ENCODE measurements around the gene PCCA. TPM values are rescaled to one million over a fixed set of nuclear protein-coding genes. Genes with fewer than 3 reads are reported as not detected.
"Not testable (repeated sequence)": the region's sequence is repeated elsewhere in the genome, so short reads cannot be mapped to it uniquely, and the experiment has no call there.

PCCA gene
- total and polyA plus RNA-seq, 4 donors, result 8.3 to 71.8 (median 22.8) TPM

DNA sequence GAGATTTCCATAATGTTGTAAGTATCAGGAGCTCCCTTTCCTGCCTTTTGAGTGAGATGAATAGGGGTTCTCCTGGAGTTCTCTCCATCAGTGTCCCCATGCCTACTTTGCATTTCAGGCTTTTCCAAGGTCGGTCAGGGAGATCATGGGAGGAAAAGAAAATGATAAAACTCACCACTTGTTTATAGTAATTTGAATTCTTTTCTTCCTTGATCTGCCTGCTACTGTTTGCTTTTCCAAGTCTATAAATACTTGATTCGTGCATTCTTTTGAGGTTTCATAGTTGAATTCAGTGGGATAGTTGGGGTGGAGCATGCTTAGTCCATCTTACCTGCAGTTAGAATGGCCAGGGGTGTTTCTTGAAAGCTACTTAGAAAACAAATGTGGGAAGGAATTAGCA lies 51.5 kb downstream of the PCCA start:
- Histone ChIP-seq H3K27ac (ENCODE audit: low read depth in 1 of 2, low read length in 1 of 2) (no peak overlapping the region), H3K4me1 (ENCODE audit: control insufficient read depth in 5 of 5, insufficient read depth in 5 of 5, low read length in 5 of 5) (no peaks in the 10 kb centered on the region), H3K27me3 (ENCODE audit: control insufficient read depth in 3 of 3, insufficient read depth in 3 of 3, low read length in 2 of 3) (no peaks in the 10 kb centered on the region), H3K36me3 (ENCODE audit: control insufficient read depth in 4 of 4, insufficient read depth in 4 of 4, low read length in 4 of 4) (peaks cover 0 to 3% (median 0%) of the 10 kb centered on the region in 4 donors), H3K9ac (ENCODE audit: insufficient read depth in 1 of 2, low read length in 2 of 2) (no peak overlapping the region), H3K4me3 (no peak overlapping the region), H3K9me3 (ENCODE audit: control insufficient read depth in 4 of 4, insufficient read depth in 3 of 4, low read length in 3 of 4) (no peaks in the 10 kb centered on the region)
- no peak for DNase-seq
- TF ChIP-seq, protein P1, sequence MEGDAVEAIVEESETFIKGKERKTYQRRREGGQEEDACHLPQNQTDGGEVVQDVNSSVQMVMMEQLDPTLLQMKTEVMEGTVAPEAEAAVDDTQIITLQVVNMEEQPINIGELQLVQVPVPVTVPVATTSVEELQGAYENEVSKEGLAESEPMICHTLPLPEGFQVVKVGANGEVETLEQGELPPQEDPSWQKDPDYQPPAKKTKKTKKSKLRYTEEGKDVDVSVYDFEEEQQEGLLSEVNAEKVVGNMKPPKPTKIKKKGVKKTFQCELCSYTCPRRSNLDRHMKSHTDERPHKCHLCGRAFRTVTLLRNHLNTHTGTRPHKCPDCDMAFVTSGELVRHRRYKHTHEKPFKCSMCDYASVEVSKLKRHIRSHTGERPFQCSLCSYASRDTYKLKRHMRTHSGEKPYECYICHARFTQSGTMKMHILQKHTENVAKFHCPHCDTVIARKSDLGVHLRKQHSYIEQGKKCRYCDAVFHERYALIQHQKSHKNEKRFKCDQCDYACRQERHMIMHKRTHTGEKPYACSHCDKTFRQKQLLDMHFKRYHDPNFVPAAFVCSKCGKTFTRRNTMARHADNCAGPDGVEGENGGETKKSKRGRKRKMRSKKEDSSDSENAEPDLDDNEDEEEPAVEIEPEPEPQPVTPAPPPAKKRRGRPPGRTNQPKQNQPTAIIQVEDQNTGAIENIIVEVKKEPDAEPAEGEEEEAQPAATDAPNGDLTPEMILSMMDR (IDR thresholded peaks at IDR 0.05; ENCODE audit: control extremely low read depth, extremely low read depth), result no peak
- no peak for ATAC-seq (ENCODE audit: insufficient read depth, low FRiP score)
- WGBS, 2 donors, result 72 to 79% methylated on average over 2 of the region's 2 CpGs

DNA sequence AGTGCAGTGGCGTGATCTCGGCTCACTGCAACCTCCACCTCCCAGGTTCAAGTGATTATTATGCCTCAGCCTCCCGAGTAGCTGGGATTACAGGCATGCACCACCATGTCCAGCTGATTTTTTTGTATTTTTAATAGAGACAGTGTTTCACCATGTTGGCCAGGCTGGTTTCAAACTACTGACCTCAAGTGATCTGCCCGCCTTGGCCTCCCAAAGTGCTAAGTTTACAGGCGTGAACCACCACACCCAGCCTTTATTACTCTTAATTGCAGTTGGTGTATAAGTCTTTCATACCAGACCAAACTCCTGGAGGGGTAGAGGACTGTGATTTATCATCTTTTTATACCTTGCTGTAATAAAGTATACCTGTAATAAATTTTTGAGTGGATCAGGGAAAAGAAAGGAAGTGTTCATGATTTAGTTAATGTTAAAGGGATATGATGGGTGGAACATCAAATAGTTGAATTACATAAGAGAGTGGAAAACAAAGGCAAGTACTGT lies 52.6 kb downstream of the PCCA start:
- WGBS, 2 donors, result 88 to 96% methylated on average over 5 of the region's 5 CpGs
- not testable (repeated sequence) for H3K4me3 ChIP-seq; H3K27me3 ChIP-seq (ENCODE audit: control insufficient read depth in 3 of 3, insufficient read depth in 3 of 3, low read length in 2 of 3); H3K9ac ChIP-seq (ENCODE audit: insufficient read depth in 1 of 2, low read length in 2 of 2); DNase-seq; H3K9me3 ChIP-seq (ENCODE audit: control insufficient read depth in 4 of 4, insufficient read depth in 3 of 4, low read length in 3 of 4); H3K27ac ChIP-seq (ENCODE audit: low read depth in 1 of 2, low read length in 1 of 2); H3K4me1 ChIP-seq (ENCODE audit: control insufficient read depth in 5 of 5, insufficient read depth in 5 of 5, low read length in 5 of 5); ATAC-seq (ENCODE audit: insufficient read depth, low FRiP score); H3K36me3 ChIP-seq (ENCODE audit: control insufficient read depth in 4 of 4, insufficient read depth in 4 of 4, low read length in 4 of 4)

DNA sequence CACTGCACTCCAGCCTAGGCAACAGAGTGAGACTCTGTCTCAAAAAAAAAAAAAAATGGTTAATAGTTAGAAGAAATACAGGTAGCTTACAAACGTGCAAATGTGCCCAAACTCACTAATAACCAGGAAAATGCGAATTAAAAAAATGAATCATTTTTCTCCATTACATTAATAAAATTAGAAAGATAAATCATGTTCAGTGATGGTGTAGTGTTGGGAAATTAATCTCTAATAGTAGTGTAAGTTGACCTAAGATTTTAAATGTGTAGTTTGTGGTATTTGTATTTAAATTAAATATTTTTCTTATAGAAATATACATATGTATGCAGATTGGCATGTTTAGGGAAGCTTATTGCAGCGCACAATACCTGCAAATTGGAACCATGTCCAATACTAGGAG lies 57.6 kb downstream of the PCCA start:
- H3K27me3 ChIP-seq (ENCODE audit: control insufficient read depth in 3 of 3, insufficient read depth in 3 of 3, low read length in 2 of 3), result no peaks in the 10 kb centered on the region
- H3K9me3 ChIP-seq (ENCODE audit: control insufficient read depth in 4 of 4, insufficient read depth in 3 of 4, low read length in 3 of 4), result no peaks in the 10 kb centered on the region
- H3K4me1 ChIP-seq (ENCODE audit: control insufficient read depth in 5 of 5, insufficient read depth in 5 of 5, low read length in 5 of 5), result no peaks in the 10 kb centered on the region
- H3K36me3 ChIP-seq (ENCODE audit: control insufficient read depth in 4 of 4, insufficient read depth in 4 of 4, low read length in 4 of 4), result peaks cover 0 to 7% (median 5%) of the 10 kb centered on the region in 4 donors
- WGBS, 2 donors, result 98% methylated on average over 3 of the region's 3 CpGs
- no peak overlapping the region for H3K27ac ChIP-seq (ENCODE audit: low read depth in 1 of 2, low read length in 1 of 2)
- H3K9ac ChIP-seq (ENCODE audit: insufficient read depth in 1 of 2, low read length in 2 of 2), result no peak overlapping the region
- TF ChIP-seq, protein P1 (IDR thresholded peaks at IDR 0.05; ENCODE audit: control extremely low read depth, extremely low read depth), result no peak
- ATAC-seq (ENCODE audit: insufficient read depth, low FRiP score) (no peak), DNase-seq (no peak)
- H3K4me3 ChIP-seq, result no peak overlapping the region

DNA sequence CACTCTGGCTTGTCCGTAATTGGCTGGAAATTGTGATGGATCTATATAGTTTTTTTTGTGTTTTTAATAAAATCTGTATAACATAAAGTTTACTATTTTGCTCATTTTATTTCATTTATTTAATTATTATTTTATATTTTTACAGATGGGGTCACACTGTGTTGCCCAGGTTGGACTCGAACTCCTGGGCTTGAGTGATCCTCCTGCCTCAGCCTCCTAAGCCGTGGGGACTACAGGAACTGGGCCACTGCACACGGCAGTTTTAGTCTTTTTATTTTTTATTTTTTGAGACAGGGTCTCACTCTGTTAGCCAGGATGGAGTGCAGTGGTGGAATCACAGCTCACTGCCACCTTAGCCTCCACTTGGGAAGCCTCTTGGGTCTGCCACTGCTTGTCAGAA lies 58.9 kb downstream of the PCCA start:
- Histone ChIP-seq H3K27ac (ENCODE audit: low read depth in 1 of 2, low read length in 1 of 2) (no peak overlapping the region), H3K36me3 (ENCODE audit: control insufficient read depth in 4 of 4, insufficient read depth in 4 of 4, low read length in 4 of 4) (peaks cover 0 to 7% (median 5%) of the 10 kb centered on the region in 4 donors), H3K9me3 (ENCODE audit: control insufficient read depth in 4 of 4, insufficient read depth in 3 of 4, low read length in 3 of 4) (no peaks in the 10 kb centered on the region), H3K4me3 (no peak overlapping the region), H3K4me1 (ENCODE audit: control insufficient read depth in 5 of 5, insufficient read depth in 5 of 5, low read length in 5 of 5) (no peaks in the 10 kb centered on the region), H3K27me3 (ENCODE audit: control insufficient read depth in 3 of 3, insufficient read depth in 3 of 3, low read length in 2 of 3) (no peaks in the 10 kb centered on the region), H3K9ac (ENCODE audit: insufficient read depth in 1 of 2, low read length in 2 of 2) (no peak overlapping the region)
- WGBS, 2 donors, result 94% methylated on average over 4 of the region's 4 CpGs
- DNase-seq, result no peak
- TF ChIP-seq, protein P1 (IDR thresholded peaks at IDR 0.05; ENCODE audit: control extremely low read depth, extremely low read depth), result no peak
- no peak for ATAC-seq (ENCODE audit: insufficient read depth, low FRiP score)

All from lung (tissue), 12 donors.